Measurements from ENCODE around the gene KLF3.

The KLF3 gene

DNA sequence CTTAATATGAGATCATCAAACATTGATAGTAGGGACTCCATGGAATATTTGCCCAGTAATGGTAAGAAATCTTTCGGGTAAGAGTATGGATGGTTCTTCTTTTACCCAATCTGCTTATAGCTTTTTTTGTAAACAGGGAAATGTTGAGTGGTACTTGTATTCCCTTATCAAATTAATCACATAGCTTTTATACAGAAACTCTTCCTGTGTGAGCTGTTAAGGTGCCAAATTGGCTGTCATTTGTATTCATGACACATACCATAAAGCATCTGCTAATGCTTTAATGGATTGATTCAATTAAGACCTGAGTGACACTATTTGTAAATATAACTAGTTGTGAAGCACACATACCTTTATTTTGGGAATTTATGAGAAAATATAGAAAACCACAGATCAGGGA lies 34.2 kb downstream of the KLF3 start:
- no peak for DNase-seq

DNA sequence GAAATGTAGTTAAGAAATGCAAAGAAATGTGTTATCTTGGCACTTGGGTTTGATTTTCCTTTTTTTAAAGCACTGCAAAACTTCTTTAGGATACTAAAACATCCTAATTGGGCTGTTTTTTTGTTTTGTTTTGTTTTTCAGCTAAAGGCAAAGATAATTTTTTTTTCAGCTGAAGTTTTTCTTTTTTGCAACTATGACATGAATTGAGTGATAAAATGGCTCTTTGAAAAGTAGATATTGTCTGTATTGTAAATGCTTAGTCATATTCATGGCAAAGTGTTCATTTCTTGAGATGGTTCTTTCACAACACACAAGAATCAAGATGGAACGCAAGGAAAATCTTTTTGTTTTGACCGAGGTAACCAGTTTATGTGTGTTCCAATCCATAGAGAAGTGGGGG lies 35.1 kb downstream of the KLF3 start:
- no peak for DNase-seq

DNA sequence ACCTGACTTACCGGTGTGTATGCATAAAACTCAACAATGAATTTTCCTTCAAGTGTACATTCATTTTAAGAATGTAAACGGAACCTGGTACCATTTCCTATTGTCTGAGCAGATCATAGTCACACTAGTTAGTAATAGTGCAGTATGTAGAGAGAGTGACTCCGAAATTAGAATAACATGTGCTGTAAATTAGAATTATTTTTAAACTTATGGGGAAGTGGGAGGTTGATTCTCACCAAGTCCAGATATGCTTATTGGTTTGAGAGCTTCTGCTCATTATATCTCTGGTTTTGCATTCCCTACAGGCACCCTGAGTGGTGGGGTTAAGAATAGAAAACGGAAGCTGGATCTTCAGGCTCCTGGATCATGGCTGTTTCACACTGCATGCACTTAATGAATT lies 39.6 kb downstream of the KLF3 start:
- DNase-seq, result no peak

DNA sequence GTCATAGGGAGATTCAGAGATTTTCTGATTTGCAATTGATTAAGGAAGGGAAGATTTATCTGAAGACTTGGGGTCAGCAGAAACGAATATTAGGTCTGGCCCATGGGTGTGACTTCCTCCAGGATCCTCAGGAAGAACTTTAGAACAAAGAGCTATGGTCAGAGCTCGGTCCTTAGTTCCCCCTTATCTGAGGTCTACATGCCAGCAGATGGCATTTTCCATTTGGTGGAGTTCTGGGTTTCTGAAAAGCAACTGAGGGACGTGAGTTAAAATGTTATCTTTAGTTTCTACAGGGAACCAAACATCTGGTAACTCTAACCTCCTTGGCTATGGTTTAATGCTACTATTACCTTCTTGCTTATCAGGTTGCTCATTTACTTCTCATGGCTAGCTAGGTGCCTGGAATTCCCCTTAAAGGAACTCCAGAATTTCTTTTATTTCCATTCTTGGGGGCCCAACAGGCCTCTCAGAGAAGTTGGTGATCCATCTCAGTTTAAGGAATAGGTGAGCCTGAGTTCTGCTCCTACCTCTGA lies 40.7 kb downstream of the KLF3 start:
- no peak for DNase-seq

DNA sequence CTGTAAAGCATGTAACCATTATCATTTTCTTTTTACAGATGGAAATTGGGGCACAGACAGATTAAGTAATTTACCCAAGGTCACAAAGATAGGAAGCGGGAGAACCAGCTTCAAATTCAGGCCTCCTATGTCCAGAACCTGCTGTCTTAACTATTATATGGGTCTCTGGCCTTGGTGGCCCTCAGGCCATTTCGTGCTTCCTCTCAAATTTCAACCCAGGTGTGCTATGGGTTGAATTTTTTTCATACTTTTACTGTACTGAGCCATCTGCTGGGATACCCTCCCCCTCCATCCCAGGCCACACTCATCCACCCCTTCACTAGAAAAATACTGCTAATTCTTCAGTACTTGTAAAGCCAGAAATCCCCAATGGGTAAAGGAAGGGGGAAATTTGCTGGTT lies 42.3 kb downstream of the KLF3 start:
- DNase-seq, result no peak

DNA sequence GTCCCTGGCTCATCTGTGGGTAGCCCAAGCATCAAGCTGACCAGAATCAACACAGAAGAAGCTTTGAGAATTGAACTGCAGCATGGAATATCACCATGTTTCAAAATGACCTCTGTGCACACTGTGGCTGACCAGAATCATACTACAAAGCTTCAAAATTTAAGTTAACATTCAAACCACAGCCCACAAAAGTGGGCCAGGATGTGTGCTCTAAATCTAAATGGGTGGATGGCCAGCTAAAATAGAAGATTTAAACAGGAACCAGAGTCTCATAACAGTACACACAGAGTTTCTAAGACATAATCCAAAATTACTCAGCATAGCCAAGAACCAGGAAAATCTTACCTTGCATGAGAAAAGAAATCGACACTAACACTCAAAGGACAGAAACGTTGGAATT lies 46.1 kb downstream of the KLF3 start:
- DNase-seq, result no peak

DNA sequence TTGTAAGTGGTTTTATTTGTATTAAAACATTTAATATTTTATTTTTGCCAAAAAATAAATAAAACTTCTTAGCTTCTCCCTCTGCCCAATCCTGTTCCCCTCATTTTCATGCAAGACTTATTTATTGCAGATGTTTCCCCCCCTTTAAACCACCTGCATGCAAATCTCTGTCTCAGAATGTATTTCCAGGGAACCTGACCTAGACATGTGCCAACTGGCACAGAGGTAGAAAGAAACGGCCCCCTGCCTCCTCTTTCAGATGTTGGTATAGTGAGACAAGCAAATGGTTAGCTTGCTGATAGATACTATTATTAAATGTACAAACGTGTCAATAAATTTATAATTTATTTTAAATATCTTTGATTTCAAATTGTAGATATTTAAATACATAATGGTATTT lies 47.1 kb downstream of the KLF3 start:
- DNase-seq, result no peak

DNA sequence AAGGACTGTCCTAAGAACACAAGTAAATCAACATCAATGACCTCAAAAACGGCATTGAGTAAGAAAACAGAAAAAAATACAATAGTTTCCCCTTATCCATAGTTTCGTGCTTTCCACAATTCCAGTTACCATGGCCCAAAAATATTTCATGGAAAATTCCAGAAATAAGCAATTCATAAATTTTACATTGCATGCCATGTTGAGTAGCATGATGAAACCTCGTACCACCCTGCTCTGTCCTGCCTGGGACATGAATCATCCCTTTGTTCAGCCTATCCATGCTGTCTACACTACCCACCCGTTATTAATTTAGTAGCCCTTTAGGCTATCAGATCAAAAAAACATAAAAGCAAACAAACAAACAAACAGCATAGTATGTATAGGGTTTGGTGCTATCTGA lies 51.1 kb downstream of the KLF3 start:
- no peak for DNase-seq

DNA sequence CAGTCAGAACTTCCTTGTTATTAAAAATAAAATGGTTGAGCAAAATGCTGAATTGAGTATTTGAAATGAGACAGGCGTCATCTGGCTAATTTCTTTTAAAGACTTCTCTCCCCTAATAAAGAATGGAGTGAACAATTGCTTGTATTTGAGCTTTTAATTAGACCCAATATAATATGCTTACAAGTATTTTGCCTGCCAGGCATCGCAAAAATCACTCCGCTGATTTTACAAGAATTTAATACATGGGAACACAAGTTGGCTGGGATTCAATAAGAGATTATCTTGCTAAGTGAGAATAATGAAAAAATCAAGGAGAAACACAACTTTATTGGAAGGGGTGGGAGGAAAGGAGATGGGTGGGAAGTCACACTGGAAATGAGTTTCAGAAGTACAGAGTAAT lies 52.3 kb downstream of the KLF3 start:
- no peak for DNase-seq

DNA sequence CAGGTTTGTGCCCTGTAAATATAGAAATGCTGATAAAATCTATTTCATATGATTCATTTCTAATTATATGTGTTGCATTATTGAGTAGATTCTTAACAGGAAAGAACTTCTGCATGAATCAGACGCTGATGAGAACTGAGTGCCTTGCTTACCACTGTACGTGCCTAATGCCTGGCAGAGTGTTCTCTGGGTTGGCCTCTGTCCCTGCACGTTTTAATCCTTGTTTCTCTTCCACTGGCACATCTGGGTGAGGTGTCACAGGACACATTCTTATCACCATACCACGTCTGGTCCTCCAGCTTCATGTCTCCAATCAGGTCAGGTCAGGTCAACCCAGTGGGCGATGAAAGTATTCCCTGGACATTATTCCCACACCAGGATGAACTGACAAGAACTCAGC lies 53.6 kb downstream of the KLF3 start:
- DNase-seq, result no peak

DNA sequence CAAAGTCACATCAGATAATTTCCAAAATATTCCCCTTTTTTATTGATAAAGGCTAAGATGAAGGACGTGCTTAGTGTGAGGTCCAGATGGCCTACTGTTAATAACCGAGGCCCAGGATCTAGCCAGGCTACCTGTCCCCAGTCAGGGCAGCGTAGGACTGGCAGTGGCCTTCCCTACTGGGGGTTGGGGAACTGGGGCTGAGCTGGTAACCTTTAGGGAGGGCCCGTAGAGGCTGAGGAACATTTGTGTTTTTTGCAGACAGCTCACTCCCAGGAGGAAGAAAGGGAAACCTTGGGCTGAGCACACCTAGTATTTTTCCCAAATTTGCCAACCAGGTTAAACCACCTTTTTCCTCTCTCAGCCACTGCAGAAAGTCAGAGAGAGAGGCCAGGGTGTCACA lies 59.1 kb downstream of the KLF3 start:
- no peak for DNase-seq

DNA sequence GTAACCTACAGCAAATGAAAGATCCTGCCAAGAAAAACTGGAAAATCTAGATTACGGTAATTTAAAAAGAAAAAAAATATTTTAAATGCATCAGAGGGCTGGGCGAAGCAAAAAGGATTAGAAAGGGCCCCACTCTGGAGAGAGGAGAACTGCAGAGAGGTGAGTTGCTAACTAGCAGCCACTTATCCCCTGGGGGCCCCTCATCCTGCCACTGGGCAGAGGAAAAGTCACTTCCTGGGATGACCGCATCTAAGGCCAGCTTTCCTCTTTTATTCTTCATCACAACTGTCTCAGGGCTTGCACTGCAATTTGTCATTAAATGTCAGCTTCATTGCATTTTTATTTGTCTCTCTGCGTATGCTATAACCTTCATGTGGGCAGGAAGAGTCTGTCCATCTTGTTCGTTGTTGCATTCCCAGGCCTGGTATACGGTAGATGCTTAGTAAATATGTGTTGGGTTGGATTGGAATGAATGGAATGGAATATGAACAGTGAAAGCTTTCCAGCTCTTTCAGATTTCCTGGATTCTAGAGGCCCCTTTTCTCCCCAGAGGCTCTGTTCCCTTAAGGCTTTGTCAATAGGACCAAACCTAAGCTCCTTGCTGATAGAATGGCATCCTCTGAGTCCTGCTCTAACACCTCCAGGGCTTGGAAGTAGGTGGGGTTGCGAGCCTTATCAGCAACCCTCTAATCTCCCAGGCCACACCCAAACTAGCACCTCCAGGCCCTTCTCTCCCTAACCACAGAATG lies 59.9 kb downstream of the KLF3 start:
- no peak for DNase-seq

DNA sequence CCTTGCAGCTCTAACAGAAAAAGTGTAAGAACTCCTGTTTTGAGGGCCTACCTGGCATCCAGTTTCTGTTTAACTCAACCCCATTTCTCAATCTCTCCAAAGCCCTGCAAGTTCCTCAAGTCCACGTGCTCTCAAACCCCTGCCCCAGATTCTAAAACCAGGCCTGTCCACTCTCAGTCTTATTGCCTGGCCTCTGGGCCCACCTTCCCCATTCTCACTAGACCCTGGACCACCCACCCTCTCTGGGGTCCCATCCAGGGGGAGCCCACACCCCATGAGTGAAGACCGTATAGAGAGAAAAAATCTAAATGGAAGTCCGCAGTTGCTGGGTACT lies 60.4 kb downstream of the KLF3 start:
- DNase-seq, result no peak

DNA sequence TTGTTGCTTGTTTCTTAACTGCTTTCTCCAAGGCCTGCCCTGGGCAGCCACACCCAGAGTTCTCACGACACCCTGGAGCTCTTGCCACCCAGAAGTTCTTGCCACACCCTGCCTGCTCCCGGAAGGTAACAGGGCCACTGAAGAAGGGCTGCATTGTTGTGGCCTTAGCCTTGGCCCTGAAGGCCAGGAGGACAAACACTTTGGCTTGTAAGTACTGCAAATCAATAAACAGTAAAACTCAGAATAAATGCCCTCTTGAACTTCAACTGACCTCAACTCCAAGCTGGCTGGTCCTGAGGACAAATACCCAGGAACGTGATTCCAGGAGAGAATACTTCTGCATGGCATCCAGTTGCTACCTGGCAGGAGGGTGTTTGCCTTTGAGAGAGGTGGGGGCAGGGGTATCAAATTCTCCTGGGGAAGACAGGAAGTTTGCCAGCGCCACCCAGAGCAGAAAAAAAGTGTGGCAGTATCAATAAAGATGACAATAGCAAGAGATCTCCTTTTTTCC lies 64.7 kb downstream of the KLF3 start:
- no peak for DNase-seq

DNA sequence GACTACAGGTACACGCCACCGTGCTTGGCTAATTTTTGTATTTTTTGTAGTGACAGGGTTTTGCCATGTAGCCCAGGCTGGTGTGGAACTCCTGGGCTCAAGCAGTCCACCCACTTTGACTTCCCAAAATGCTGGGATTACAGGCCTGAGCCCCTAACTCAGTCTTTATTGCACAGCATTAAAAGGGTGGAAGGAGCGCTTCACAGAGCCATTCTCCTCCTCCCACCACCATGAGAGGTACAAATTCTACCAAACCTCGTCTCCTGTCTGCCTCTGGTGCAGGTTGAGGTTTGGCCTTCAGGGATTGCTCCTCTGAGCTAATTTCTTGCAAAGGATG lies 66.5 kb downstream of the KLF3 start:
- DNase-seq, result no peak

DNA sequence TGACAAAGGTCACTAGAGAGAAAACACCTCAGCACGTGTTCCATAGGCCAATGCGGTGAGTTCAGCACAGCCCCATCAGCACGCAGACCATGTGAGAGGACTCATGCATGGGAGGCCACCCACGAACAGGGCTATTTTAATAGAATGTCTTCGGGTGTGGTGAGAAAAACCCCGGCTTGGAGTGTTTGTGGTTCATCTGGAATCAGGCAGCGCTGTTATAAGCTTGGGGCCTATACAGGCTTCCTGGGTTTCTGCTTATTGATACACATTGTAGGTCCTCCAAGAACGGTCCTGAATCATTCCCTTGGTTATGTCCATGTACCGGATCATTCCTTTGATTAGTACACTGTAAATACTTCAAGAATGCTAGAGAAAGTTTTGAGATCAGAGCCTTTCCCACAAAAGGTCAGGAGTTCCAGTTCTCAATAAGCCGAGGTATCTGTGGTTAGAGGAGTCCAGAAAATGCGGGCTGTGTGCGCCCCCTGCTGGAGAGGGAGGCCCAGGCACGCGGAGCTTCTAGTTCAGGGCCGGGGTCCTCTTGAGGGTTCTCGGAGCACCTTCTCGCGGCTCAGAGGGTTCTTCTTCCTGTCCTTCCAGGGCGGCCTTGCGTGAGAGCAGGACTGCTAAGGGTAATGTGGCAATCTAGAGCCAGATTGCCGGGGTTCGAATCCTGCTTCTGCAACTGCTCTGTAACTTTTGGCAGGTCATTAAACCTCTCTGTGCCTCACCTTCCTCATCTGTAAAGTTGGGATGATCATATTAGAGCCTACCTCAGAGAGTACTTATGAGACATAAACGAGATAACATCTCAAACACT lies 67.0 kb downstream of the KLF3 start:
- DNase-seq, result peak in 11 of 14 donors; percentile 7 to 81 (median 44)

DNA sequence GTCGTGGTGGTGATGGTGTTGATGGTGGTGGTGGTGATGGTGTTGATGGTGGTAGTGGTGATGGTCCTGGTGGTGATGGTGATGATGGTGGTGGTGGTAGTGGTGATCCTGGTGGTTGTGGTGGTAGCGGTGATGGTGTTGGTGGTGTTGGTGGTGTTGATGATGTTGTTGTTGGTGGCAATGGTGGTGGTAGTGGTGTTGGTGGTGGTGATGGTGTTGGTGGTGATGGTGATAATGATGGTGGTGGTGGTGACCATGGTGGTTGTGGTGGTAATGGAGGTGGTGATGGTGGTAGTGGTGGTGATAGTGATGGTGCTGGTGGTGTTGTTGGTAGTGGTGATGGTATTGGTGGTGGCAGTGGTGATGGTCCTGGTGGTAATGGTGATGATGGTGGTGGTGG lies 69.7 kb downstream of the KLF3 start:
- no peak for DNase-seq

DNA sequence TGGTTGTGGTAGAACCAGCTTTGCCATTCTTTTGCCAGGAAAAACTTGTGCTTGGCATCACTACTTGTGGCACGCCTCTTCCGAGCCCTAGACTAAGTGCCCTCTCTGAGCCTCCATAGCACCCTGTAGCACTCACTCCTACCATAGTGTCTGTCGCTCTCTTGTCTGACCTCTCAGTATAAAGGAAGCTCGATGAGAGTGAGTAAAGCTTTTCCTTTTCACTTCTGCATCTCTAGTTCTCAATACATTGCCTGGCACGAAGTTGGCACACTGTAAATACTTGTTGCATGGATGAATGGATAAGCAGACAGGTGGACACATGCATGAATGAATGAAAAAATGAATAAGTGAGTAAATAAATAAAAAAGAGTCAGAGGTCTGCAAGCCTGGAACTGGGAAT lies 70.4 kb downstream of the KLF3 start:
- DNase-seq, result no peak

DNA sequence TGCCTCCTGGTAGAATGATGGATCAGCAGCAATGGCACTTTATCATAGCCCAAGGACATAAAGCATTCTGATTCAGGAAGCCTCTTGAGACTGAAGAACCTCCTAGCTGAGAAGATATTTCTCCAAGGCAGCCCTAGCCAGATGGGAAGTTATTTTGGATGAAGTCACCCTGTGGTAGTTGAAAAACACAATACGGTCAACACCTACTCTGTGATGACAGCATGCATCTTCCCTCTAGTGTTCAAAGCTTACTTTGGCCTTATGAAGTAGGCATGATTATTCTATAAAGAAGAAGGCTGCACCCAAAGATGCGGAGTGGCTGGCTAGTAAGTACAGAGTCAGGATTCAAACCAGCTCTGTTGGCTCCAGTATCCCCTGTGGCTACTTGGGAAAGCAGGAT lies 70.9 kb downstream of the KLF3 start:
- no peak for DNase-seq

DNA sequence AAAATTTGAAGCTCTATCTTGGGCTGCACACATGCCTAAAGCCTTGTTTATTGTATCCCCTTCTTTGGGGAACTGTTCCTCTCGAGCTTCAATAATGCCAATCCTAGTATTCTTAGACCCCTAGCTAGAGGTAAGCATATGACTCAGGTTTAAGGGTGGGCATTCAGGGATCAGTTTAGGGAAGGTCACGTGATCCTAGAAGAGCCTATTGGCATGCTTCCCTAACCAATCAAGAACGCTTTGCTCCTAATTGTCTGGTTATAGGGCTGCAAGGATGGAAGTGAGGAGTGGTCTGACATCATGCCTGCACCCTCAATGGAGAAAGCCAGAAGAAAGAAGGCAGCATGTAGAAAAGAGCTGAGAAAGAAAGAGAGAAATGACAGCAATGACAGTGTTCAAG lies 71.9 kb downstream of the KLF3 start:
- DNase-seq, result no peak

DNA sequence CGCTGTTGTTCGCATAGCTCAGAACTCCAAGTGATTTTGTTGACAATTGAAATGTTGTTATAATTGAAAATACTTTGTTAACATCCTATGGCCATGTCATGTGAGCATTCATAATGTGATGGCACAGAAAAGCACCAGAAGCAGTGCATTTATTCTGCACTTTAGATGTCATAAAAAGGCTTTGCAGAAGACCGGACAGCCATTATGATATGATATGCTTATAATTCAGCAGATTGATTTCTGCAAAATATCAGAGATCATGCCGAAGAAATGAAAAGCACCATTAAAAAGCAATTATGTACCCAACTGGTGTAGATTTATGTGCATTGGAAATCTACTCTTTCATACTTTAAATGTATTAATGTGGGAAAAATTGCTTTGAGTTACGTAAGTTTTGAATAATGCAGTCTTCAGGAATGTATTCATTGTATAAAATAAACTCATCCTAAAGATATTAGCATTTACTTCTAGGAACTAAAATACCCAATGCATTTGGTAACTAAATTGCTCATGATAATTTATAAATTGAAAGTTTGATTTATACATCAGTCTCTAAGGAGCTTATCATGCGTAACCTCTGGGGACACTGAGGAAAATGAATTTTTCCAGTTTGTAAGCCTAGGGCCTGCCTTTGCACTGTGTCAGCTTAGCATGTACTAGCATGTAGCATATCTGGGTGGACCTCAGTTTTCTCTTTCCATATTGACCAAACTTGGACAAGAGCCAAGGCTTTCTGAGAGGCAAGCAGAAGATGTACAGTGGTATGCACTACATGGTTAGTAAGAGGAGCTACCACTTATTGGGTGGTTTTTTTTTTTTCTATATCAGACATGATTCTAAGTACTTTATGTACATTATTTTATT lies 75.2 kb downstream of the KLF3 start:
- no peak for DNase-seq

DNA sequence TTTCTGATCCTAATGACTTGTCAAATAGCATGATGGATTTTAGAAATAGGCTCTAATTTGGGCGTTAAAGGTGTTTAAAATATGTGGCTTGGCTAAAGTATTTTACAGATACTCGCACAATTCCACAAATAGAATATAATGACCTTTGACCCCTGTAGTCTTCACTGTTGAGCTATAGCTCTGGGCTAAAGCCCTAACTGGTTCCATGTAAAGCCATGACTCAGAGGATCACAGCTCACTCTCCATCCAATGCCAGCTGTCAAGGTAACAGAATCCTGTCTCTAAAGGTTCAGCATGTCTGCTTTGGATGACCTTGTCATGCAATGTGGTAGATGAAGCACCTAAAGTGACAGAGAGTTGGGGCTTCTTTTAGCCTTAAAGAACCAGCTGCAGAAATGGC lies 76.3 kb downstream of the KLF3 start:
- no peak for DNase-seq

DNA sequence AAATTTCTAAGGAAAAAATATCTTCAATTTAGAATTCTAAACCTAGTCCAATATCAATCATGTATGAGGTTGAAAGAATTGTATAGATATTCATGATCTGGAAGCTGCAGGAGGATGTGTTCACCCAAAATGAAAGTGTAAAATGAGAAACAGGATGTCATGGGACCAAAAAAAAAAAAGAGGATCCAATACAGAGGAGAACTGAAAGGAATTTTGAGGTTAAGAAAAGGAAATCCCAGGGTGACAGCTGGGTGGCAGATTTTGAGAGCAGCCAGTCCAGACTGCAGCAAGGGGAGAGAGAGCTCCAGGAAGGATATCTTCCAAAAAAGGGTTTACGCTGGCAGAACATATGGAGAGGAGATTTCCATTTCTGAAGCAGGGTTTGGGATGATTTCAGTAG lies 79.9 kb downstream of the KLF3 start:
- DNase-seq, result peak in 1 of 14 donors; percentile 4

Measured in C1 segment of cervical spinal cord (tissue), 14 donors.